Liver (tissue), 9 donors: ENCODE data around the gene ASIC1. TPM values are rescaled to one million over a fixed set of nuclear protein-coding genes. Genes with fewer than 3 reads are reported as not detected.

Experiments
- DNase-seq: peaks from one replicate; pipeline ENCODE4 v3.0.0-alpha.2; 2017; ENCODE audit warnings: low spot score
- H3K27ac ChIP-seq, 2 donors: one replicate each; pipeline ENCODE4 v1.7.0; 2013; ENCODE audit warnings: inconsistent platforms in 2 of 2, low read length in 2 of 2, control low read depth in 1 of 2, low read depth in 1 of 2, mild to moderate bottlenecking in 1 of 2
- H3K27me3 ChIP-seq, 4 donors: one replicate each; pipeline versions ENCODE4 v1.6.1 to v1.7.0; 2013; ENCODE audit warnings: low read length in 3 of 4, inconsistent platforms in 1 of 4, mild to moderate bottlenecking in 1 of 4, moderate library complexity in 1 of 4; ENCODE audit not compliant: control insufficient read depth in 4 of 4, insufficient read depth in 4 of 4
- H3K36me3 ChIP-seq, 4 donors: one replicate each; pipeline versions ENCODE4 v1.6.1 to v1.7.0; 2013; ENCODE audit warnings: low read length in 3 of 4, mild to moderate bottlenecking in 3 of 4, low read depth in 1 of 4, moderate library complexity in 1 of 4; ENCODE audit not compliant: control insufficient read depth in 4 of 4, insufficient read depth in 3 of 4
- H3K4me1 ChIP-seq, 4 donors: one replicate each; pipeline versions ENCODE4 v1.6.1 to v1.7.0; 2013; ENCODE audit warnings: low read length in 3 of 4, mild to moderate bottlenecking in 3 of 4, moderate library complexity in 1 of 4; ENCODE audit not compliant: control insufficient read depth in 4 of 4, insufficient read depth in 4 of 4
- H3K4me3 ChIP-seq, 3 donors: one replicate each; pipeline versions ENCODE4 v1.6.1 to v1.7.0; 2013; ENCODE audit warnings: low read length in 3 of 3, control low read depth in 1 of 3, low read depth in 1 of 3, mild to moderate bottlenecking in 1 of 3
- H3K9ac ChIP-seq, 2 donors: one replicate each; pipeline ENCODE4 v1.7.0; 2013; ENCODE audit warnings: low read length in 2 of 2, mild to moderate bottlenecking in 2 of 2, moderate library complexity in 2 of 2, control low read depth in 1 of 2, low read depth in 1 of 2
- H3K9me3 ChIP-seq, 4 donors: one replicate each; pipeline versions ENCODE4 v1.6.1 to v1.7.0; 2013; ENCODE audit warnings: low read length in 3 of 4; ENCODE audit not compliant: control insufficient read depth in 4 of 4
- ATF3 ChIP-seq: IDR thresholded peaks from 2 replicates; pipeline ENCODE4 v1.6.1; 2016; ENCODE audit warnings: antibody characterized with exemption
- EGR1 ChIP-seq, 2 donors: IDR thresholded peaks; 2 replicates each; pipeline ENCODE4 v1.6.1; 2016 to 2018; ENCODE audit warnings: antibody characterized with exemption in 2 of 2, low read depth in 2 of 2
- FOXA1 ChIP-seq: IDR thresholded peaks from 2 replicates; pipeline ENCODE4 v1.6.1; 2016; ENCODE audit warnings: antibody characterized with exemption
- FOXA2 ChIP-seq: IDR thresholded peaks from 2 replicates; pipeline ENCODE4 v1.6.1; 2016; ENCODE audit warnings: antibody characterized with exemption
- GABPA ChIP-seq, 2 donors: IDR thresholded peaks in 1 of 2; conservative IDR thresholded peaks in 1 of 2; 2 replicates each; pipeline ENCODE4 v1.6.1; 2016; ENCODE audit warnings: antibody characterized with exemption in 2 of 2, mild to moderate bottlenecking in 1 of 2, moderate library complexity in 1 of 2
- HNF4A ChIP-seq, 2 donors: conservative IDR thresholded peaks; 2 replicates each; pipeline ENCODE4 v1.6.1; 2016; ENCODE audit warnings: antibody characterized with exemption in 2 of 2, mild to moderate bottlenecking in 2 of 2
- HNF4G ChIP-seq: IDR thresholded peaks from 2 replicates; pipeline ENCODE4 v1.6.1; 2016; ENCODE audit warnings: antibody characterized with exemption
- MAX ChIP-seq: IDR thresholded peaks from 2 replicates; pipeline ENCODE4 v1.6.1; 2016; ENCODE audit warnings: antibody characterized with exemption
- NR2F2 ChIP-seq: IDR thresholded peaks from 2 replicates; pipeline ENCODE4 v1.6.1; 2016; ENCODE audit warnings: antibody characterized with exemption
- RAD21 ChIP-seq, 2 donors: IDR thresholded peaks; 2 replicates each; pipeline ENCODE4 v1.6.1; 2016; ENCODE audit warnings: antibody characterized with exemption in 2 of 2, mild to moderate bottlenecking in 2 of 2
- REST ChIP-seq: IDR thresholded peaks from 2 replicates; pipeline ENCODE4 v1.6.1; 2016; ENCODE audit warnings: antibody characterized with exemption, mild to moderate bottlenecking
- RXRA ChIP-seq, 2 donors: IDR thresholded peaks; 2 replicates each; pipeline ENCODE4 v1.6.1; 2017 to 2018; ENCODE audit warnings: antibody characterized with exemption in 2 of 2, mild to moderate bottlenecking in 1 of 2
- TAF1 ChIP-seq: conservative IDR thresholded peaks from 2 replicates; pipeline ENCODE4 v1.6.1; 2016; ENCODE audit warnings: antibody characterized with exemption, mild to moderate bottlenecking
- YY1 ChIP-seq: IDR thresholded peaks from 2 replicates; pipeline ENCODE4 v1.6.1; 2016; ENCODE audit warnings: antibody characterized with exemption, mild to moderate bottlenecking
- ZBTB33 ChIP-seq: IDR thresholded peaks from 2 replicates; pipeline ENCODE4 v1.6.1; 2016; ENCODE audit warnings: antibody characterized with exemption
- WGBS: extraction: QIAGEN DNeasy Blood & Tissue Kit; methylation state at CpG from one replicate; pipeline ENCODE4 v1.1.7; 2013; 5-methylcytosine and 5-hydroxymethylcytosine counted together
- polyA plus RNA-seq, 2 donors: library from polyadenylated mRNA; stranded (reverse) in 1 of 2; unstranded in 1 of 2; fragments of 200-250 nt in 1 of 2; fragments of >200 nt in 1 of 2; fragmentation: Nextera tagmentation in 1 of 2; extraction: Ambion mirVana in 1 of 2; gene quantifications; one replicate each; pipeline versions ENCODE4 v1.2.1 to v1.2.3, GENCODE V29; 2013 to 2015
- total RNA-seq, 2 donors: library from RNA; depleted of rRNA; stranded (reverse); fragments of >200 nt; gene quantifications; one replicate each; pipeline ENCODE4 v1.2.3, GENCODE V29; 2014
- donor health status: healthy.
- donor health status: healthy.
- donor health status: healthy.
- donor health status: healthy.
- donor health status: healthy.

ASIC1 gene
- total and polyA plus RNA-seq, 4 donors = 0.05 to 0.08 (median 0.06) TPM; not detected in 1

GRCh38 chr12:50049254-50050118, 7.9 kb upstream of the ASIC1 start:
- no peak for DNase-seq
- no peak overlapping the region for H3K4me3 ChIP-seq
- TF ChIP-seq NR2F2 (no peak), FOXA1 (no peak), ZBTB33 (no peak), ATF3 (no peak), RAD21 (IDR thresholded peaks at IDR 0.05) (no peak), GABPA (IDR thresholded peaks at IDR 0.05 in 1 of 2, conservative IDR thresholded peaks at IDR 0.05 in 1 of 2) (no peak), YY1 (no peak), FOXA2 (no peak)
- WGBS = 87% methylated on average over 3 of the region's 3 CpGs
- no peak overlapping the region for H3K9ac ChIP-seq
- H3K9me3 ChIP-seq = no peaks in the 10 kb centered on the region
- H3K27me3 ChIP-seq = no peaks in the 10 kb centered on the region
- peaks cover 0 to 4% (median 2%) of the 10 kb centered on the region in 4 donors for H3K4me1 ChIP-seq
- no peak overlapping the region for H3K27ac ChIP-seq
- H3K36me3 ChIP-seq = no peaks in the 10 kb centered on the region

GRCh38 chr12:50050119-50050385, 7.3 kb upstream of the ASIC1 start:
- Histone ChIP-seq H3K9me3 (no peaks in the 10 kb centered on the region), H3K4me3 (no peak overlapping the region), H3K27me3 (no peaks in the 10 kb centered on the region), H3K27ac (no peak overlapping the region), H3K9ac (no peak overlapping the region), H3K36me3 (no peaks in the 10 kb centered on the region), H3K4me1 (peaks cover 0 to 4% (median 2%) of the 10 kb centered on the region in 4 donors)
- no peak for DNase-seq
- TF ChIP-seq MAX = no peak
- 87% methylated on average over 3 of the region's 3 CpGs for WGBS

GRCh38 chr12:50050410-50051098, 6.8 kb upstream of the ASIC1 start:
- H3K36me3 ChIP-seq = no peaks in the 10 kb centered on the region
- H3K27me3 ChIP-seq = no peaks in the 10 kb centered on the region
- no peaks in the 10 kb centered on the region for H3K9me3 ChIP-seq
- H3K4me1 ChIP-seq = peaks cover 0 to 4% (median 2%) of the 10 kb centered on the region in 4 donors
- H3K4me3 ChIP-seq = peak overlapping the region in 1 of 3 donors; percentile 30
- no peak overlapping the region for H3K27ac ChIP-seq
- WGBS = 15% methylated on average over 37 of the region's 37 CpGs
- H3K9ac ChIP-seq = no peak overlapping the region
- DNase-seq = peak; percentile 86
- TF ChIP-seq ATF3 (peak; percentile 60), FOXA2 (no peak), ZBTB33 (no peak), FOXA1 (no peak), NR2F2 (no peak), YY1 (no peak), TAF1 (no peak), HNF4A (conservative IDR thresholded peaks at IDR 0.05) (no peak), EGR1 (IDR thresholded peaks at IDR 0.05; ENCODE audit: low read depth in 2 of 2) (no peak), HNF4G (no peak), REST (no peak), RXRA (IDR thresholded peaks at IDR 0.05) (no peak)
